ENCODE measurements around the gene HACD2.

- TF ChIP-seq CTCF (IDR thresholded peaks at IDR 0.05), result no peak
- TF ChIP-seq POLR2A (IDR thresholded peaks at IDR 0.05), result no peak
- TF ChIP-seq EP300 (IDR thresholded peaks at IDR 0.05), result no peak
- no peak for TF ChIP-seq POLR2AphosphoS5 (IDR thresholded peaks at IDR 0.05)
Observed at GRCh38 chr3:123528130-123528529, 56.7 kb downstream of the HACD2 start.

Data from stomach (tissue), 4 donors.